Testis (tissue), 2 donors: ENCODE measurements around the gene C6orf89.

Experiments used
- CTCF ChIP-seq, 3 experiments: fragments of 450-650 bp in 2 of 3; fragments of 200-600 bp in 1 of 3; sonication (generic) in 1 of 3; IDR thresholded peaks; one replicate each; pipeline ENCODE4 v1.5.1; 2016 to 2019; ENCODE audit warnings: antibody characterized with exemption in 3 of 3, mild to moderate bottlenecking in 2 of 3, moderate library complexity in 1 of 3
- POLR2A ChIP-seq: fragments of 450-650 bp; IDR thresholded peaks from one replicate; pipeline ENCODE4 v1.6.1; 2017; ENCODE audit warnings: antibody characterized with exemption, mild to moderate bottlenecking, moderate library complexity

GRCh38 chr6:36970892-36971842 lies 85.4 kb downstream of the C6orf89 start:
- TF ChIP-seq POLR2A = no peak
- no peak for TF ChIP-seq CTCF (IDR thresholded peaks at IDR 0.05)
